ENCODE results near the gene KCNH2. TPM values are rescaled to one million over a fixed set of nuclear protein-coding genes. Genes with fewer than 3 reads are reported as not detected.

KCNH2 gene
- total and polyA plus RNA-seq, 4 donors = 0.18 to 74.6 (median 0.33) TPM; not detected in 1

DNA sequence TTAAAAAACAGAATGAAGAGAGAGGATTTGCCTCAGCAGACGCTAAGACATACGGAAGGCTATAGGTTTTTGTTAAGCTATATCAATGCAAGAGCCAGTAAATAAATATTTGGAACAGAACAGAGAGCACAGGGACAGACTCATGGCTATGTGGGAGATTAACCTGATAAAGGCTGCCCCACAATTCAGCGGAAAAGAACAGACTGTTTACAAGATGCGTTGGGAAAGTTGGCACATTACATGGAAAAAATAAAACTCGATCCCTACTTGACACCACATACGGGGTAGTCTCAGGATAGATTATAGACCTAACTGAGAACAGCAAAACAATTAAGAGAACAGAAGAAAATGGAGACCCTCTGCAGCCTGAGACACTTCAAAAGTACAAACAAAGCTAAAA is 10.8 kb downstream of the KCNH2 start:
- H3K4me3 ChIP-seq (ENCODE audit: low read depth in 1 of 3, low read length in 3 of 3) = no peak overlapping the region
- WGBS = 60% methylated on average over 6 of the region's 6 CpGs
- H3K9ac ChIP-seq (ENCODE audit: low read depth in 1 of 2, low read length in 2 of 2) = no peak overlapping the region
- H3K36me3 ChIP-seq (ENCODE audit: control insufficient read depth in 4 of 4, insufficient read depth in 3 of 4, low read depth in 1 of 4, low read length in 3 of 4) = no peaks in the 10 kb centered on the region
- peaks cover 0 to 3% (median under 1%) of the 10 kb centered on the region in 4 donors for H3K27me3 ChIP-seq (ENCODE audit: control insufficient read depth in 4 of 4, insufficient read depth in 4 of 4, low read length in 3 of 4)
- H3K27ac ChIP-seq (ENCODE audit: low read depth in 1 of 2, low read length in 2 of 2) = no peak overlapping the region
- DNase-seq (ENCODE audit: low spot score) = no peak
- no peaks in the 10 kb centered on the region for H3K9me3 ChIP-seq (ENCODE audit: control insufficient read depth in 4 of 4, low read length in 3 of 4)
- peaks cover 0 to 18% (median 1%) of the 10 kb centered on the region in 4 donors for H3K4me1 ChIP-seq (ENCODE audit: control insufficient read depth in 4 of 4, insufficient read depth in 4 of 4, low read length in 3 of 4)
- no peak for TF ChIP-seq NR2F2 (IDR thresholded peaks at IDR 0.05)
- no peak for TF ChIP-seq FOXA2 (IDR thresholded peaks at IDR 0.05)

DNA sequence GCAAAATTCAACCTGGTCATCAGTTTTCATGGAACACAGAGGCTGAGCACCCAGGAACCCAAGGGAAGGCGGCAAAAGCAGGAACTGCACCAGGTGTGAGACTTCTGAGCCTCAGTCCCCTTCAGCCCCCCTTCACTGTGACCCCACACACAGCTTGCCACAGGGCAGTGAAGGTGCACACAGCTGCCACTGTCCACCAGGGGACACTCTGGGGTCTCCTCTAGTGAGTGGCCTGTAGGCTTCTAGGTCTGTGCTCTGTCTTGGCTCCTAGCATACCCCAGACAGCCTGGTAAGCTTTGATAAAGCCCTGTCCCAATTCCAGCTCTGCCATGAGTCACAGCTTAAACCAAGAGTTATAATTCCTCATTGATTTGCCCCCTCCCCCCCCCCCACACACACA is 12.1 kb downstream of the KCNH2 start:
- TF ChIP-seq, protein P1, sequence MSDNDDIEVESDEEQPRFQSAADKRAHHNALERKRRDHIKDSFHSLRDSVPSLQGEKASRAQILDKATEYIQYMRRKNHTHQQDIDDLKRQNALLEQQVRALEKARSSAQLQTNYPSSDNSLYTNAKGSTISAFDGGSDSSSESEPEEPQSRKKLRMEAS (IDR thresholded peaks at IDR 0.05) = no peak
- TF ChIP-seq RAD21 (IDR thresholded peaks at IDR 0.05) = peak in 1 of 2 donors; percentile 5
- no peak overlapping the region for H3K9ac ChIP-seq (ENCODE audit: low read depth in 1 of 2, low read length in 2 of 2)
- H3K27ac ChIP-seq (ENCODE audit: low read depth in 1 of 2, low read length in 2 of 2) = no peak overlapping the region
- H3K4me3 ChIP-seq (ENCODE audit: low read depth in 1 of 3, low read length in 3 of 3) = no peak overlapping the region
- H3K27me3 ChIP-seq (ENCODE audit: control insufficient read depth in 4 of 4, insufficient read depth in 4 of 4, low read length in 3 of 4) = peaks cover 0 to 3% (median under 1%) of the 10 kb centered on the region in 4 donors
- H3K36me3 ChIP-seq (ENCODE audit: control insufficient read depth in 4 of 4, insufficient read depth in 3 of 4, low read depth in 1 of 4, low read length in 3 of 4) = no peaks in the 10 kb centered on the region
- 81% methylated on average over 1 of the region's 1 CpG for WGBS
- no peak for DNase-seq (ENCODE audit: low spot score)
- no peaks in the 10 kb centered on the region for H3K9me3 ChIP-seq (ENCODE audit: control insufficient read depth in 4 of 4, low read length in 3 of 4)
- H3K4me1 ChIP-seq (ENCODE audit: control insufficient read depth in 4 of 4, insufficient read depth in 4 of 4, low read length in 3 of 4) = peaks cover 0 to 18% (median 1%) of the 10 kb centered on the region in 4 donors

DNA sequence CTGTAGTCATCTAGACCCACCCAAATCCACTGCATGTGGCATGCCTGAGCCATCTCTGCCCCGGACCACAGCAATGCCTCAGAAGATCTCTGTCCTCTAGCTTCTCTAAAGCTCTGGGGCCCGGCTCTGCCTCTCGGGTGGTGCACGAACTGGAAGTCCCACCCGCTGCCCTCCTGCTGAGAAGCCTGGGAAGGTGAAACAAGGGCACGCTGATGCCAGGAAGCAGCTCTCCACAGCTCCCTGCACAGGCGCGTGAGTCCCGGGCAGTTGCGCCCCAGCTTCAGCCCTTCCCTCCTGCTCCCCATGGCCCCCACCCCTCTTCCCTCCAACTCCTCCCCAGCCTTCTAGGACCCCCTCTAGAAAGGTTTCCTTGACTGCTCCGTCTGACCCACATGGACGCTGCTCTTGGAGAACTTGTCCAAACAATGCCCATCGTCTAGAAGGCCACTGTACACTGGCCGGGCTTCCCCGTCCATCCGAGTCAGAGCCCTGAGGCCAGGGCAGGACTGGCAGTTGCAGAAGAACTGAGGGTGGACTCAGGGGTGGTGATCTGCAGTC is 12.8 kb downstream of the KCNH2 start:
- Histone ChIP-seq H3K9ac (ENCODE audit: low read depth in 1 of 2, low read length in 2 of 2) (no peak overlapping the region), H3K9me3 (ENCODE audit: control insufficient read depth in 4 of 4, low read length in 3 of 4) (no peaks in the 10 kb centered on the region), H3K4me3 (ENCODE audit: low read depth in 1 of 3, low read length in 3 of 3) (no peak overlapping the region), H3K4me1 (ENCODE audit: control insufficient read depth in 4 of 4, insufficient read depth in 4 of 4, low read length in 3 of 4) (peaks cover 0 to 16% (median 1%) of the 10 kb centered on the region in 4 donors), H3K36me3 (ENCODE audit: control insufficient read depth in 4 of 4, insufficient read depth in 3 of 4, low read depth in 1 of 4, low read length in 3 of 4) (no peaks in the 10 kb centered on the region), H3K27ac (ENCODE audit: low read depth in 1 of 2, low read length in 2 of 2) (no peak overlapping the region), H3K27me3 (ENCODE audit: control insufficient read depth in 4 of 4, insufficient read depth in 4 of 4, low read length in 3 of 4) (peaks cover 0 to 3% (median under 1%) of the 10 kb centered on the region in 4 donors)
- 73% methylated on average over 16 of the region's 16 CpGs for WGBS
- TF ChIP-seq YY1 (IDR thresholded peaks at IDR 0.05) = no peak
- TF ChIP-seq, protein P2, sequence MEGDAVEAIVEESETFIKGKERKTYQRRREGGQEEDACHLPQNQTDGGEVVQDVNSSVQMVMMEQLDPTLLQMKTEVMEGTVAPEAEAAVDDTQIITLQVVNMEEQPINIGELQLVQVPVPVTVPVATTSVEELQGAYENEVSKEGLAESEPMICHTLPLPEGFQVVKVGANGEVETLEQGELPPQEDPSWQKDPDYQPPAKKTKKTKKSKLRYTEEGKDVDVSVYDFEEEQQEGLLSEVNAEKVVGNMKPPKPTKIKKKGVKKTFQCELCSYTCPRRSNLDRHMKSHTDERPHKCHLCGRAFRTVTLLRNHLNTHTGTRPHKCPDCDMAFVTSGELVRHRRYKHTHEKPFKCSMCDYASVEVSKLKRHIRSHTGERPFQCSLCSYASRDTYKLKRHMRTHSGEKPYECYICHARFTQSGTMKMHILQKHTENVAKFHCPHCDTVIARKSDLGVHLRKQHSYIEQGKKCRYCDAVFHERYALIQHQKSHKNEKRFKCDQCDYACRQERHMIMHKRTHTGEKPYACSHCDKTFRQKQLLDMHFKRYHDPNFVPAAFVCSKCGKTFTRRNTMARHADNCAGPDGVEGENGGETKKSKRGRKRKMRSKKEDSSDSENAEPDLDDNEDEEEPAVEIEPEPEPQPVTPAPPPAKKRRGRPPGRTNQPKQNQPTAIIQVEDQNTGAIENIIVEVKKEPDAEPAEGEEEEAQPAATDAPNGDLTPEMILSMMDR (IDR thresholded peaks at IDR 0.05; ENCODE audit: low read depth, low read length, missing input control) = no peak
- TF ChIP-seq RXRA (IDR thresholded peaks at IDR 0.05) = no peak
- TF ChIP-seq EGR1 (IDR thresholded peaks at IDR 0.05; ENCODE audit: low read depth in 2 of 2) = no peak
- no peak for TF ChIP-seq SP1 (IDR thresholded peaks at IDR 0.05)
- no peak for TF ChIP-seq RAD21 (IDR thresholded peaks at IDR 0.05)
- no peak for TF ChIP-seq GABPA (IDR thresholded peaks at IDR 0.05 in 1 of 2, conservative IDR thresholded peaks at IDR 0.05 in 1 of 2)
- no peak for TF ChIP-seq JUND (IDR thresholded peaks at IDR 0.05)
- no peak for TF ChIP-seq TAF1 (conservative IDR thresholded peaks at IDR 0.05)
- no peak for TF ChIP-seq HNF4G (IDR thresholded peaks at IDR 0.05)
- TF ChIP-seq, protein P3, sequence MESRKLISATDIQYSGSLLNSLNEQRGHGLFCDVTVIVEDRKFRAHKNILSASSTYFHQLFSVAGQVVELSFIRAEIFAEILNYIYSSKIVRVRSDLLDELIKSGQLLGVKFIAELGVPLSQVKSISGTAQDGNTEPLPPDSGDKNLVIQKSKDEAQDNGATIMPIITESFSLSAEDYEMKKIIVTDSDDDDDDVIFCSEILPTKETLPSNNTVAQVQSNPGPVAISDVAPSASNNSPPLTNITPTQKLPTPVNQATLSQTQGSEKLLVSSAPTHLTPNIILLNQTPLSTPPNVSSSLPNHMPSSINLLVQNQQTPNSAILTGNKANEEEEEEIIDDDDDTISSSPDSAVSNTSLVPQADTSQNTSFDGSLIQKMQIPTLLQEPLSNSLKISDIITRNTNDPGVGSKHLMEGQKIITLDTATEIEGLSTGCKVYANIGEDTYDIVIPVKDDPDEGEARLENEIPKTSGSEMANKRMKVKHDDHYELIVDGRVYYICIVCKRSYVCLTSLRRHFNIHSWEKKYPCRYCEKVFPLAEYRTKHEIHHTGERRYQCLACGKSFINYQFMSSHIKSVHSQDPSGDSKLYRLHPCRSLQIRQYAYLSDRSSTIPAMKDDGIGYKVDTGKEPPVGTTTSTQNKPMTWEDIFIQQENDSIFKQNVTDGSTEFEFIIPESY (IDR thresholded peaks at IDR 0.05) = no peak
- TF ChIP-seq, protein P4, sequence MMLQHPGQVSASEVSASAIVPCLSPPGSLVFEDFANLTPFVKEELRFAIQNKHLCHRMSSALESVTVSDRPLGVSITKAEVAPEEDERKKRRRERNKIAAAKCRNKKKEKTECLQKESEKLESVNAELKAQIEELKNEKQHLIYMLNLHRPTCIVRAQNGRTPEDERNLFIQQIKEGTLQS (IDR thresholded peaks at IDR 0.05) = no peak
- TF ChIP-seq HNF4A (conservative IDR thresholded peaks at IDR 0.05) = no peak
- TF ChIP-seq NR2F2 (IDR thresholded peaks at IDR 0.05) = no peak
- TF ChIP-seq, protein P5, sequence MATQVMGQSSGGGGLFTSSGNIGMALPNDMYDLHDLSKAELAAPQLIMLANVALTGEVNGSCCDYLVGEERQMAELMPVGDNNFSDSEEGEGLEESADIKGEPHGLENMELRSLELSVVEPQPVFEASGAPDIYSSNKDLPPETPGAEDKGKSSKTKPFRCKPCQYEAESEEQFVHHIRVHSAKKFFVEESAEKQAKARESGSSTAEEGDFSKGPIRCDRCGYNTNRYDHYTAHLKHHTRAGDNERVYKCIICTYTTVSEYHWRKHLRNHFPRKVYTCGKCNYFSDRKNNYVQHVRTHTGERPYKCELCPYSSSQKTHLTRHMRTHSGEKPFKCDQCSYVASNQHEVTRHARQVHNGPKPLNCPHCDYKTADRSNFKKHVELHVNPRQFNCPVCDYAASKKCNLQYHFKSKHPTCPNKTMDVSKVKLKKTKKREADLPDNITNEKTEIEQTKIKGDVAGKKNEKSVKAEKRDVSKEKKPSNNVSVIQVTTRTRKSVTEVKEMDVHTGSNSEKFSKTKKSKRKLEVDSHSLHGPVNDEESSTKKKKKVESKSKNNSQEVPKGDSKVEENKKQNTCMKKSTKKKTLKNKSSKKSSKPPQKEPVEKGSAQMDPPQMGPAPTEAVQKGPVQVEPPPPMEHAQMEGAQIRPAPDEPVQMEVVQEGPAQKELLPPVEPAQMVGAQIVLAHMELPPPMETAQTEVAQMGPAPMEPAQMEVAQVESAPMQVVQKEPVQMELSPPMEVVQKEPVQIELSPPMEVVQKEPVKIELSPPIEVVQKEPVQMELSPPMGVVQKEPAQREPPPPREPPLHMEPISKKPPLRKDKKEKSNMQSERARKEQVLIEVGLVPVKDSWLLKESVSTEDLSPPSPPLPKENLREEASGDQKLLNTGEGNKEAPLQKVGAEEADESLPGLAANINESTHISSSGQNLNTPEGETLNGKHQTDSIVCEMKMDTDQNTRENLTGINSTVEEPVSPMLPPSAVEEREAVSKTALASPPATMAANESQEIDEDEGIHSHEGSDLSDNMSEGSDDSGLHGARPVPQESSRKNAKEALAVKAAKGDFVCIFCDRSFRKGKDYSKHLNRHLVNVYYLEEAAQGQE (IDR thresholded peaks at IDR 0.05) = no peak
- no peak for DNase-seq (ENCODE audit: low spot score)
